ENCODE data around the gene ORC1.
"Not testable (repeated sequence)": the region's sequence is repeated elsewhere in the genome, so short reads cannot be mapped to it uniquely, and the experiment has no call there.

ORC1 gene

DNA sequence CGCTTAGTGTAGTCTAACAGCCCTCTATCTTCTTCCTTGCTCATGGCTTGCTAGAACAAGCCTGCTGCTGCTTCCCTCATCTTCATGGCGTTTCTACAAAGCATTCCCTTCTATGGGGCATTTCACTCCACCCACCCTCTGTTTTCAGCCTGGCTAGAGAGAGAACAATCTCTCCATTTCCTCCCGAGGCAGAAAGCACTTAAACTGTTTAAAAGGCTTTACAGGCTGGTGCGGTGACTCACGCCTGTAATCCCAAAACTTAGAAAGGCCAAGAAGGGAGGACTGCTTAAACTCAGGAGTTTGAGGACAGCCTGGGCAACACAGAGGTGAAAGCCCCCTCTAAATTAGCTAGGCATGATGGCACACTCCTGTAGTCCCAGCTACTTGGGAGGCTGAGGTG is 17.8 kb downstream of the ORC1 start:
- DNase-seq (ENCODE audit: low read depth in 3 of 3, low spot score in 1 of 3), result no peak

DNA sequence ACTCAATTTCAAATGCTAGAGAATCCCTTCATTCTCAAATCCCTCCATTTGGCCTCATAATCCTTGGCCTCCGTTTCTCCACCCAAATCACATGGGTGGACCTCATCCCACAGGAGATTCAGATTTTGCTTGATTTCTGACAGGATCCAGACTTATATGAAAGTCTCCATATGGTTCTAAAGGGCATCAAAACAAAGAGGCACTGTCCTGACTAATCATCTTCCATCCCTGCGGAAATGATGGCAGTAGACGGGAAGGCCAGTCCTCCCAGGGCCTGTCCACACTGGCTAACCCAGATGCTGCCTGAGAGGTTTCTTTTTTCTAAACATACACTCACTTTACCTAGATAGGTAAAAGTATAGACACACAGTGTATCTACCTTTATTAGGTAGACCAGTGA is 18.8 kb downstream of the ORC1 start:
- no peak for DNase-seq (ENCODE audit: low read depth in 3 of 3, low spot score in 1 of 3)

DNA sequence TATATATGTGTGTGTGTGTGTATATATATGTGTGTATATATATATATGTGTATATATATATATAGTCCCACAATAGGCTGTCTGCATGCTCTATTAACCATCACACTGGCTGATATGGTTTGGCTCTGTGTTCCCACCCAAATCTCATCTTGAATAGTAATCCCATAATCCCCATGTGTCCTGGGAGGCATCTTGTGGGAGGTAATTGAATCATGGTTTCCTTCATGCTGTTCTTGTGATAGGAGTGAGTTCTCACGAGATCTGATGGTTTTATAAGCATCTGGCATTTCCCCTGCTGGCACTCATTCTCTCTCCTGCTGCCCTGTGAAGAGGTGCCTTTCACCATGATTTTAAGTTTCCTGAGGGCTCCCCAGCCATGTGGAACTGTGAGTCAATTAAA is 34.4 kb downstream of the ORC1 start:
- DNase-seq (ENCODE audit: low read depth in 3 of 3, low spot score in 1 of 3), result not testable (repeated sequence)

DNA sequence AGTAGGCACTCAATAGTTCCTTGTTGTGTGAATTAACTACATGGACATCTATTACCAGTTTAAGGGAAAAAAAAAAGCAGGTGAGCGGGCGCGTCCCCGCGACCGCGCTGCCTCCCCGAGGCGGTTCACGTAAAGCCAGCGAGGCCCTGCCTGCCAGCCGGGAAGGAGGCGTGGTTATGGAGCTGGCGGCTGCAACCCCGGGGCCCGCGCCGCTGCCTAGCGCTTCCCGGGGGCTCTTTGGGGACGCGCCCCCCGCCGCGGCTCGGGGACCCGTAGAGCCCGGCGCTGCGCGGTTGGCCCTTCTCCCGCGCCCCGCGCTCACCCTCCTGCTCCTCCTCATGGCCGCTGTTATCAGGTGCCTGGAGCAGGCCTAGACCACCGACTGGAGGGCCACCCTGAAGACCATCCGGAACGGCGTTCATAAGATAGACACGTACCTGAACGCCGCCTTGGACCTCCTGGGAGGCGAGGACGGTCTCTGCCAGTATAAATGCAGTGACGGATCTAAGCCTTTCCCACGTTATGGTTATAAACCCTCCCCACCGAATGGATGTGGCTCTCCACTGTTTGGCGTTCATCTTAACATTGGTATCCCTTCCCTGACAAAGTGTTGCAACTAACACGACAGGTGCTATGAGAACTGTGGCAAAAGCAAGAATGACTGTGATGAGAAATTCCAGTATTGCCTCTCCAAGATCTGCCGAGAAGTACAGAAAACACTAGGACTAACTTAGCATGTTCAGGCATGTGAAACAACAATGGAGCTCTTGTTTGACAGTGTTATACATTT is 35.6 kb downstream of the ORC1 start:
- DNase-seq (ENCODE audit: low read depth in 3 of 3, low spot score in 1 of 3), result no peak

DNA sequence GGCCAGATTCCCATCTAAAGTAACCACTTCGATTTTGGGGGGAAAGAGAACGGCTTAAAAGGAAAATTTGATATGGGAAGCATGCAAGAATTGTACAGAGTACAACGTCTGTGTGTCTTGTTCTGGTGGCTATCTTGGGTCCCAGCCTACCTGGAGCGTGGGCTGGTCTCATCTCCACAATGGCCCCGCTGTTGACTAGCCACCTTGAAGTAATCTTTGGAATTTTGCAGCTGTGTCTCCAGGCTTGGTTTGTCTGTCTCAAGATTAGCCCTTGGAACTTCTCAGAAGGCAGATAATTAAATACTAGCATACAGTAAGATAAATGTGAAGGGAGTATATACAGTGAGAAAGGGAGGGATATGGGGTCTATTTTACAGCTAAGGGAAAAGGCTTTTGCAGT is 37.0 kb downstream of the ORC1 start:
- DNase-seq (ENCODE audit: low read depth in 3 of 3, low spot score in 1 of 3), result no peak

DNA sequence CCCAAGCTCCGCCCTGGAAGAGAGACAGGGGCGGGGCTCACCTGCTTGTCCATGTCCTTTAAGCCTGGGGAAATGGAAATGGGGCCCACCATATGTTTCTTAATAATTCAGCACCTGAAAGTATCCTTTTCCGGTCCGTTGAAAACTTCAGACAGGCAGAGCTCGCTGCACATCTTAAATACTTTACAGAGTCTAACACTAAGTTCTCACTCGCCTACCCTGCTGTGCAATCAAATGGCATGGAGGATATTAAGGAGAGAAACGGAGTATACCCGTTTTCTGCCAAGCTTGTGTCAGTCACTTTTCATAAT is 37.8 kb downstream of the ORC1 start:
- DNase-seq (ENCODE audit: low read depth in 3 of 3, low spot score in 1 of 3), result no peak

DNA sequence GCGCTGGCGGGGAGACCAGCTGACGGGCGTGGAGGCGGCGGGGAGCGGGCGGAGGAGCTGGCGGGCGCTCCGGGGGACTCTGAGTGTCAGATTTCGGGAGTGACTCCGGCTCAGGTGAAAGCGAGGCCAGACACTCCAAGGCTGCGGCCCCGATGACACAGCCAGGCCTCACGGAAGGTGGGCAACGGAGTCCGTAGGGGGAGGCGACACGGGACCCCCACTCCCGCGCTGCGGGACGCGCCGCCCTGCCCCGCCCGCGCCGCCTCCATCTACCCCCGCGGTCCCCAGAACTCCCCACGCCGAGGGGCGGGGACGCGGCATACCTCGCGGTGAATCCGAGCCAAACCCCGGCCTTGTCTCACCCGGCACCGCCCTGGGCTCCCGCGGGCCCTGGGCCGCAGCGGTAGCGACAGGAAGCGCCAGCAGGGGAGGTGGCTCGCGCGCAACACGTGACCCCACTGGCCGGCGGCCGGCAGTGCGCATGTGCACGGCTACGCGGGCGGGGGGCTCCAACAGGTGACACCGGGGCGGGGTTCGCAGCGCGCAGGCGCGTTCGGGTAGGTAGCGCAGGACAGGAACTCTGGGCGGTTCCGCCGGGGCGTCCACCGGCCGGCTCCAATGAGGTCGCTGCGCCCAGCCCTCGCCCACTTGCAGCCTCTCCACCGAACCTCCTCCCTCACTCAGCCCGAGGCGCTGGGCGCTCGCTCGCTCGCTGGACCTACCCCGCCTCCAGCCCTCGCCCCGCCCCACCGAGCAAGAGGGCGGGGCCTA is 38.3 kb downstream of the ORC1 start, which contains the start of gene CC2D1B:
TSS of gene CC2D1B (minus strand) at position 460 of the 771 bp plus-strand sequence. CDS start 1,585 bp downstream, outside the sequence.
- peak; percentile 98 to 99 (median 99) for DNase-seq (ENCODE audit: low read depth in 3 of 3, low spot score in 1 of 3)

DNA sequence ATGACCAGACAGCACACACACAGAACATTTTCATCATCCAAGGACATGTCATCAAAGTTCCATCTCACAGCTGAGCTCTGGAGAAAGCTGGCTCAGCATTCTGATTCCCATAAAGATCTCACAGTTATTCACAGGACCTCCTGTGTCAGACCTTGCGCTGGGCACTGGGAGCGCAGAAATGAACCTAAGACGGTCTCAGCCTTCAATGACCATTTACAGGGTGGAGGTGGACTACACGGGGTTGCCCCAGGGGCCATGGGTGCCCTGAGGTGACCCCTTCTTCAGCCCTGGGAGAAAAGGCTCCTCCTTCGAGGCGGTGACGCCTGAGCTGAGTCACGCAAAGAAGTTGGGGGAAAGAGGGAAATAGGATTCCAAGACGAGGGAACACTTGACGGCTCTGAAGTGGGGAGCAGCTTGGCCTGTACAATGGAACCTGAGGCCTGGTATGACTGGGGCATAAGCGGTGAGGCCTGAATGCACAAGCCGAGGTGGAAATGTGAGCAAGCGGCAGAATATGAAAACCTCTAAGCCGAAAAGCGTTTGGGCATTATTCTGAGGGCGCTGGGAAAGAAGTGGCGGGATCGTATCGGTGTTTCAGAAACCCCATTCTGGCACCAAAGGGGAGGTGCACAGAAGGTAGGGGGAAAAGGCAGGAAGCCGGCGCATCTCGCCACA is 39.0 kb downstream of the ORC1 start:
- DNase-seq (ENCODE audit: low read depth in 3 of 3, low spot score in 1 of 3), result no peak

DNA sequence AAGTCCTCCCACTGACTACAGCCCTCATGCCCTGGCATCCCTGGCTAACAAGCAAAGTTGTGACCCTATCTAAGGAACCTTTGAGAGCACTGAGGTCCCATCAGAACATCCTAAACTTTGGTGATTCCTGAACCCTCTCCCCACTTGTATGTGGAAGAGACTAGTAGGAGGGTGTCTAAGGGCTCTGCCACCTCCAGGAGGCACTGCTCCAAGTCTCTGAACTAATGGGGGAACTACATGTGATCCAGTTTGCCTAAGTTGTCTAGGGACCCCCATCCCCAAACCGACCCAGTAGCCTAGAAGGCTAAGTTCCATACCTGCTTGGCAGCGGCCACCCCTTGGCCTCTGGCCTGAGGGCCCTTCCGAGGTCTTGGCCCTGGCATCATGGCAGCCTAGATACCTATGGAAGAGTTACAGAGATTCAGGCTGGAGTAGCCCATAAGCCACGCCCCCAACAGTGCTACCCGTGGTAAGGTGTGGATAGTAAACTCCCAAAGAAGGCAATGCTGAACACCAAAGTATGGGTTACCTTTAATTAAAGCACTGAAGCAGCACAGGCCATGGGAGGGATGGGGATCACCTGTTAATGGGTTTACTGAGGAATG is 39.9 kb downstream of the ORC1 start:
- no peak for DNase-seq (ENCODE audit: low read depth in 3 of 3, low spot score in 1 of 3)

DNA sequence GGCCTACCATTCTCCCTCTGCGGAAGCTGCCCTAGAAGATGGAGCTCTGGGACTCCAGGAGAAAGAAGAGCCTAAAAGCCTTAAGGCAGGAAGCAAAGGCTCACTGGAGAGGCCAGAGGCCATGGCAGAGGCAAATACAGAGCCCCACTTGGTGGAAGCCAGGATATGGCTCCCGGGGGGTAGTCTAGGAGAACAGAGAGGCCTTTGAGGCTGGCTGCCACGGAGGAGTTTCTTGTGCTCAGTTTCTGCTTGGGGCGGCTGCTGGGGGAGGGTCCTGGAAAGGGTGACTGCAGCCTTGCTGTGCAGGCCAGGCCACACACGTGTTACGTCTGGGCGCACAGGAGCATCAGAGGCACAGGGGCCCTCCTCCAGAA is 43.6 kb downstream of the ORC1 start:
- DNase-seq (ENCODE audit: low read depth in 3 of 3, low spot score in 1 of 3), result no peak

DNA sequence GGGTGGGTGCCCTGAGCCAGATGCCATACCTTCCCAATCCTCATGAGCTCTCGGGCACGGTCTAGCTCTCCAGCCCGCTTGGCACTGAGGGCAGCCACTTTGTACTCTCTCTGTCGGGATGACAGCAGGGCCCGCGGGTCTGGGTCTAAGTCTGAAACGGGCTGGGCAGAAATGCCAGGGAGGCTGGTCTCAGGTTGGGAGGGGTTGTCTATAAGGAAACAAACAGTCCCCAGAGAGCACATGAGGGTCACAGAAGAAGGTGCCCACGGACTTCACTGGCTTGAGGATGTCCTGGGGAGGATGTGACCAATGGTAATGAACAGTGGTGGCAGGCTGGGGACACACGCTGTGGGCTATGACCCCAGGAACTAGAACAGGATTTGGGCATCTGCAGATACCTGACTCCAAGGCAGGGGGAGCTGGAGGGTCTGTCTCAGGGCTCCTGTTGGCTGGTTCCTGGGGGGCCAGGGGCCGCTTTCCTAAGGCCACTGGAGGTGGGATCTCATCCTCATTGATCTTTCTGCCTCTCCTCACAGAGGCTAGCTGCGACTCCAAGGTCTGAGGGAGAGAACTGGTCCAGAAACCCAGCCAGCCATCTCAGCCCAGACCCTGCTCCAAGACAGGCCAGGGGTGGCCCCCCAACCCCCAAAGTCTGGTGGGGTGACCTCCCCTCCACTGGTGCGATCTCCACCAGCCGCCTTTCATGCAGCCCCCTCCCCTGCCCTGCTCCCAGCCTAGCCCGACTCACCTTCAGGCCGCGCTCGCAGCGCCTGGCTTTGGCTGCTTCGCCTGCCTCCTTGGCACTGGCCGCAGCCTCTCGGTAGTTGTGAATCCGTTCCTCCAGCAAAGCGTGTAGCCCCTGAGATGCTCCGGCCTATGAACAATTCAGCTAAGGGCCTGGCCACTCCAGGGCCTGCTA is 44.3 kb downstream of the ORC1 start:
- DNase-seq (ENCODE audit: low read depth in 3 of 3, low spot score in 1 of 3), result no peak

DNA sequence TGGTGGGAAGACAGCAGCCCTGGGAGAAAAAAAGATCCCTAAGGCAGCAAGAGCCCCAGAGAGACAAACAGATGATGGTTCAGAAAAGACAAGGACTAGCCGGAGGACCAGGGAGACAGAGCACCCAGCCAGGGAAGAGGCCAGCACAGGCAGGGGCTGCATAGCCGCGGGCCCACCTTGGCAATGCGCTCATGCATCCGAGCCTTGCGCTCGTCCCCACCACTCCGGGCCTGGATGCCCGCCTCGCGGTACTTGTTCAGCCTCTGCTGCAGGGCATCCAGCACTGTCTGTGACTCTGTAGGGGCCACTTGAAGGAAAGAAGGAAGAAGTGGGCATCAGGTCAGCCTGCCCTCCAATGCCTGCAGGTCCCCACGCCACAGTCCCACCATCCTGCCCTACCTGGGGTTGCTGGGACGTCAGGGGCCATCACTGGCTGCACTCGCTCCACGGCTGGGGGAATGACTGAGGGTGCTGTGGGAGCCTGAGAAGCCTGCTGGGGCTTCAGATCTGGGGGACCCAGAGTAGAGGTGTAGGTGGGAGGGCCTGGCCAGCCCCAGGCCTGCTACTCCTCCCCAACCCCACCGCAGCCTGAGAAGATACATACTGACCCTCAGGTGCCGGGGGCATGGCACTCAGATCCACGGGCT is 45.2 kb downstream of the ORC1 start:
- no peak for DNase-seq (ENCODE audit: low read depth in 3 of 3, low spot score in 1 of 3)

DNA sequence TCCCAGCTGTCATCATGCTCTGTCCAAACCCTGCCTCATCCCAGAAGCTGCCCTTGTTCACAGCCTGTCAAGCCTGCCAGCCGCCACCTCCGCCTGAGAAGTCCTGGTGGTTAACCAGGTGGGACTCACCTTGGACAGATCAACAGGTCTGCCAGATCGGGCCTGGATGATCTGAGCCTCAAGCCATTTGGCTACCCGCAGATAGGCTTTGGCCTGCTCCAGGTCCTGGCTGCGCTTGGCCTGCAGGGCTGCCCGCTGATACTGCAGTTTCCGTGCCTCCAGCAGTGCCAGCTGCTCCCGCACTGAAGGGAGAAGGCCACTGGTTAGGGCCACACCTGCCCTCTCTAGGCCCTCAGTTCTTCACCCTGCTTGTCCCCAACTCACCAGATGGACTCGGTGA is 46.8 kb downstream of the ORC1 start:
- DNase-seq (ENCODE audit: low read depth in 3 of 3, low spot score in 1 of 3), result no peak

DNA sequence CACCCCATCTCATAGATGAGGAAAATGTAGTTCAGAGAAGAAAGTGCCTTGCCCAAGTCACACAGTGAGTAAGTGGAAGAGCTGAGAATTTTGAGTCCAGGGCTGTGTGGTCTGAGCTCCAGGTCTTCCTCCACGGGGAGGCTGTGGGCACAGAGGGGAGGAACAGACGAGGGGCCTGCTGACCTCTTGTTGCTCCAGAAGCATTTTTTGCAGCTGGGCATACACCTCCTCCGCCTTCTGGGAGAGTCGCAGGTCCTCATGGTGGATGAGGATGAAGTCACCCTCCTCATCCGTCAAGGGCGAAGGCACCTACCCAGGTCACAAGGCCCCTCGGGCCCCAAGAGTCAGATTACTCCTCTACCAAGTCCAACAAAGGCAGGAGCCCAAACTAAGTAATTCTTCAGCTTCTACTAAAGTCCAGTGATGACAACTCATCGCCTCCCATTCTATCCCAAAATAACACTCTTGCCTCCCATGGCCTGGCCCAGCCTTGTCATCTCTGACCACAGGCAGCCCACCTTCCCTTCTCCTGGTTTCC is 47.3 kb downstream of the ORC1 start:
- DNase-seq (ENCODE audit: low read depth in 3 of 3, low spot score in 1 of 3), result no peak

DNA sequence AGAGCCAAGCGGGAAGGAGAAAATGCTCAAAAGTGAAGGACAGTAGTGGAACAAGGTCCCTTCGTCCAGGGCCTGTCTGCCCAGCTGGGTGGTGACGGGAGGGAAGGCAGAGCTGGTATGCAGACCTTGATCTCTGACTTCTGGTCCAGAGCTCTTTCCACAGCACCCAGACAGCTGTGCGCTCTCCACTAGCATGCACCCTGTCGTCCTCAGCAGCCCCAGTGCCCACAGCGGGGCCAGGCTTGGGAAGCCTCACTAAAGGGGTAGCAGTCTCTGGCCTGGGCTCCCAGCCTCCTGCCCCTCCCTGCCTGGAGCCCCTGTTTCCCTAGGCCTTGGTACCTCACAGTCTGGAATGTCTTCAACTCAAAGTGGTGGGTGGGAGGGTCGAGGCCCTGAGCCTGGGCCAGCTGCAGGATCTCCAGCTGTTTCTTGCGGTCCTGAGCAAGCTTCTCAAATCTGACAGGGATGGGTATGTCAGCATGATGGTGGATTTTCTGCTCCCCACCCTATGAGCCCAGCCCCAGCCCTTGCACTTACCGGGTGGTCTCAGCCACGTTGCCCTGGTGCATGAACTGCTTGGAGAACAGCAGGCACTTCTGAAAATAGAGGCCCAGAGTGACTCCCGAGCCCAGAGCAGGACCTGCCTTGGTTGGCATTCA is 48.2 kb downstream of the ORC1 start:
- no peak for DNase-seq (ENCODE audit: low read depth in 3 of 3, low spot score in 1 of 3)

DNA sequence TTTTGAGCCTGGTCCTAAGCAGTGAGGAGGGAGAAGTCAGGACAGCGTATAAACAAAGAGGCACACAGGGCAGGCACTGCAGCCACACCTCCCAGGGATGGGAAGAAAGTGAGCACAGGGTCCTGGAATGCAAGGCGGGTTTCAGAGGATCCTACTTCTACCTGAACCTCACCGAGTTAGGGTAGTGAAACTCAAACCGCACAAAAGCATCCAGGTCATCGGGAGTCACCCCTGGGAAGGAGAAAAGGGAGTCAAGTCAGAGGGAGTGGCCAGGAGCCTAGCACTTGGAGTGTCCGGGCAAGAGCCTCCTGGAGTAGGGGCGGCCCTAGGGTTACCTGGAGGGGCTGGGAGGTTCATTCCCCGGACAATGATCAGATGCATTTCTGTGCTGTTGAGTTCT is 48.8 kb downstream of the ORC1 start:
- no peak for DNase-seq (ENCODE audit: low read depth in 3 of 3, low spot score in 1 of 3)

DNA sequence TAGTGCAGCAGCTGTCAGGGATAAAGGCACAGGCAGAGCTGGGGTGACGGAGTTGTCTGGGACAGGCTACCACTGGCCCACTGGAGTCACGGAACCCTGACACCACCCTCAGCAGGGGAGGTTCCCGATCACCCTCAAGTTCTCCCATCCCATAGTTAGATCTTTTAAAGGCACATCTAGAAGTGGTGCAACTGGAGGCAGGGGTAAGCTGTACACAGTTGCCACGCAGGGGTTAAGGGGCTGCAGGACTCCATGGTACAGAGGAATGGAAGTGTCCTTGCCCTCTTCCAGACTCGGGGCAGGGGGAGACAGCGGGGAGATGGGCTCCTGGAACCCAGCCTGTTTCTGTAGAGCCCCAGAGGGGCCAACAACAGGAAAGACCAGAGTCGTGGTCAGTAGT is 51.5 kb downstream of the ORC1 start:
- DNase-seq (ENCODE audit: low read depth in 3 of 3, low spot score in 1 of 3), result no peak

DNA sequence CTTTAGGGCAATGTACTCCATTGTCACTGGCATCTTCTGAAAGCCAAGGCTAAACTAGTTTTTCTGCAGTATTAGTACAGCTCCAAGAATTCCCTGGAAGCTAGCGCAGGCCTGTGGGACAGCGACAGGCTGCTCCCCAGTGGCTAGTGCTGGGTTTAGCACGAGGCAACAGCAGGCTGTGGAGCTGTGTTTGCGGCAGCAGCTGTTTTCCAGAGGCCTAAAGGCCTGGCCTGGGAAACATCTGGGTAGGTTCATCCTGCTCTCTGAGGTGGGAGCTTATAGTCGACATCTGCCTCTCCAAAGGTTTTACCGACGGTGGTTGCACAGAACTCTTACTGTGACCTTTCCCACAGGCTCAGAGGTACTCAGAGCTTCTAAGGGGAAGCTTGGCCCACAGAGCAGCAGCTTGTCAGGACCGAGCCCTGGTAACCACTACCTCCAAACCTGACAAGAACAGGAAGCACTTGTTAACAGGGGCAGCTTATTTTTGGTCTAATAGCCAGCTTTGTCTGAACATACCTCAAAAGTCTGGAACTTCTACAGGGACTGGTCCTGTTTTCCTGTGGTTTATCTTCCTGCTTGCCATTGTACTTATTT is 55.4 kb downstream of the ORC1 start:
- DNase-seq (ENCODE audit: low read depth in 3 of 3, low spot score in 1 of 3), result no peak

DNA sequence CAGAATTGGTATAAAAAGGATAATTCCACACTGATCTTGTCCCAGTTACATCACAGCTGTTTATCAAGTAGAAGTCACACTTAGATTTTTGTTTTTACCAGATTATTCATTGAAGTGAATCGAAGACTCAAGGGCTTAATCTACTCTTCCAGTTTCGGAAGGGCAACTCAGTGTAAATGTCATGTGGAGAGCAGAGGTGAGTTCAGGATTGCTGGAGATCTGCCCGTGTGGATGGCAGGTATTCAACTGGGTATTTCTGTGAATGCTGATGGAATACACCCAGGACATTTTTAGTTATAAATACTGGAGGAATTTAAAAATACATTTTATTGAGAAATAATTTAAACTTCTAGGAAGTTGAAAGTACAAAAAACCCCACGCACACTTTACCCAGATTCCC is 57.6 kb downstream of the ORC1 start:
- DNase-seq (ENCODE audit: low read depth in 3 of 3, low spot score in 1 of 3), result no peak

Data from stimulated activated CD4-positive, alpha-beta T cell treated with anti-CD3 and anti-CD28 coated beads, TNF-alpha, amount 100 ng/mL, for 1 hour (primary cell).